ENCODE data around the gene ASIC1.
A peak's percentile ranks its signal among the peaks of the same experiment; 100 is the strongest.

ASIC1 gene

DNA sequence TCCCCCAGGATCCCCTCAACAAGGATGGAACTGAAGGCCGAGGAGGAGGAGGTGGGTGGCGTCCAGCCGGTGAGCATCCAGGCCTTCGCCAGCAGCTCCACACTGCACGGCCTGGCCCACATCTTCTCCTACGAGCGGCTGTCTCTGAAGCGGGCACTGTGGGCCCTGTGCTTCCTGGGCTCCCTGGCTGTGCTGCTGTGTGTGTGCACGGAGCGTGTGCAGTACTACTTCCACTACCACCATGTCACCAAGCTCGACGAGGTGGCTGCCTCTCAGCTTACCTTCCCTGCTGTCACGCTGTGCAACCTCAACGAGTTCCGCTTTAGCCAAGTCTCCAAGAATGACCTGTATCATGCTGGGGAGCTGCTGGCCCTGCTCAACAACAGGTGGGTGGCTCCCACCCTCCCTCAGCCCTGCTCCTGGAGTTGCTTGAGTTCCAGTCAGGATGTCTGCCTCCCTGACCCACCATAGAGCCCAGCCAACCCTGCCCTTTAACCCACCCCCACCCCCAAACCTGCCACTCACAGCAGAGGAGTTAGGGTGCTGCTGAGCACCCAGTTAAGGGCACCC, 1.4 kb downstream of the ASIC1 start:
- H3K4me1 ChIP-seq: peaks cover 5% of the 10 kb centered on the region
- in situ Hi-C loops (cut with MboI; ENCODE audit: low sequenced_read_pairs): loop anchor here (10.0 kb wide), 1 partner anchor 284 kb away; no protein-coding TSS in a partner anchor
- no peaks in the 10 kb centered on the region for H3K27me3 ChIP-seq (ENCODE audit: low read depth)
- DNase-seq (ENCODE audit: low spot score in 2 of 2): no peak
- H3K9me3 ChIP-seq: no peaks in the 10 kb centered on the region
- H3K4me3 ChIP-seq: no peak overlapping the region
- H3K36me3 ChIP-seq (replicated peaks): peaks cover 26% of the 10 kb centered on the region

DNA sequence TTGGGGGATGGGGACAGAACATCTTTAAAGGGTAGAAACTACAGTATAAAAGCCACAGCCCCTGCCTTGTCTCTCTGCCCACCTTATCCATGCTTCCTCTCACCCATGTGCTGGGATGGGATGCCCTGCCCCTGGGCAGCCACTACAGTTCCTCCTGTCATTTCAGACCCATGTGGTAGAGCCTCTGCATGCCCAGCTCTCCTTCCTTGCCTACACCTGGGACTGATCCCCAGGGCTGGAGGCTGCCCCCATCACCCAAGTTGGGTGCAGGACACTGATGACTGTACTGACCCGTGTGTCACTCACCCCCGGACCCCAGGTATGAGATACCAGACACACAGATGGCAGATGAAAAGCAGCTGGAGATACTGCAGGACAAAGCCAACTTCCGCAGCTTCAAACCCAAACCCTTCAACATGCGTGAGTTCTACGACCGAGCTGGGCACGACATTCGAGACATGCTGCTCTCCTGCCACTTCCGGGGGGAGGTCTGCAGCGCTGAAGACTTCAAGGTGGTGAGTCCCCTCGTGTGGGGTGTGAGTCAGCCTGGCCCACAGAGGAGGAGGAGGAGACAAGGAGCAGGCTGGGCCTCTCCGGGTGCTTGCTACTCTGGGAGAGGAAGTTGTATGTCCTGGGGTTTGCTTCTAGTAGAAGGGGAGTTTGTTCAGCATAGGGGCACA, 2.2 kb downstream of the ASIC1 start:
- in situ Hi-C loops (cut with MboI; ENCODE audit: low sequenced_read_pairs): loop anchor here (10.0 kb wide), 1 partner anchor 285 kb away; no protein-coding TSS in a partner anchor
- no peak for DNase-seq (ENCODE audit: low spot score in 2 of 2)
- H3K27me3 ChIP-seq (ENCODE audit: low read depth): no peaks in the 10 kb centered on the region

DNA sequence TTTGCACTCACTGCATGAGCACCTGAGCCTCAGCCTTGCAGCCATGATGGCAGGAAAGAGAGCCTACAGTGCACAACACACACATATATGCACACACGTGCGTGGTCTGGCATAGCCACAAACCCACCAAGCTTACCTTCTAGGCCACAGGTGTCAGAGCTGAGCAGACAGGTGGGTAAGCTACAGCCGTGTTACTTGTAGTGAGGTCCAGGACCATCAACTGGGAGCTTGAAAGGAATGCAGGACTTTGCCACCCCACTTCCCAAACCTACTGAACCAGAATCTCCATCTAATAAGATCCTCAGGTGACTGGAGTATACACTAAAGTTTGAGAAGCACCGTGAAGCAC, 2.7 kb downstream of the ASIC1 start:
- in situ Hi-C loops (cut with MboI; ENCODE audit: low sequenced_read_pairs): no loop called here
- Histone ChIP-seq H3K36me3 (replicated peaks) (peaks cover 26% of the 10 kb centered on the region), H3K27me3 (ENCODE audit: low read depth) (no peaks in the 10 kb centered on the region), H3K4me3 (no peak overlapping the region), H3K4me1 (peaks cover 5% of the 10 kb centered on the region), H3K9me3 (no peaks in the 10 kb centered on the region)
- DNase-seq (ENCODE audit: low spot score in 2 of 2): no peak

More for the DNA sequence above, 2.2 kb downstream of the ASIC1 start:
- H3K4me1 ChIP-seq: peaks cover 5% of the 10 kb centered on the region
- no peak overlapping the region for H3K4me3 ChIP-seq
- H3K36me3 ChIP-seq (replicated peaks): peaks cover 26% of the 10 kb centered on the region
- no peaks in the 10 kb centered on the region for H3K9me3 ChIP-seq

DNA sequence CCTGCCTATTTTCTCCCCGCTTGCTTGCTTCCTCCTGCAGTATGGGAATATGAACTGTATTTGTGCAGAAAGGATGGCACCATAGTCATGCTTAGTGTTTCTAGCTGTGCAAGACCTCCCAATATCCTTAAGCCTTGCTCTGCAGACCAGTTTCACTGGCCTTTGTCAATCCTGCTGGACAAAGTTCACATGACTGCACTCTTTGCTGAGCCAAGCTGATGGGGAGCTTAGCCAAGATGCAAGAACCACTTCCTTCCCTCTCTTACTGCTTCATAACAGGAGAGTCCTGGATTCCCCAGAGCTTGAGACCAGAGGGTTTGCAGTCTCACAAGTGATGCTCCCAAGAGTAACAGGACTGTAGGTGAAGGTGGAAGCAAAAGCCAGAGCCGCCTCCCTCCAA, 3.8 kb downstream of the ASIC1 start:
- Histone ChIP-seq H3K4me1 (peaks cover 5% of the 10 kb centered on the region), H3K36me3 (replicated peaks) (peaks cover 31% of the 10 kb centered on the region), H3K4me3 (no peak overlapping the region), H3K9me3 (no peaks in the 10 kb centered on the region), H3K27me3 (ENCODE audit: low read depth) (no peaks in the 10 kb centered on the region)
- no peak for DNase-seq (ENCODE audit: low spot score in 2 of 2)
- in situ Hi-C loops (cut with MboI; ENCODE audit: low sequenced_read_pairs): no loop called here

DNA sequence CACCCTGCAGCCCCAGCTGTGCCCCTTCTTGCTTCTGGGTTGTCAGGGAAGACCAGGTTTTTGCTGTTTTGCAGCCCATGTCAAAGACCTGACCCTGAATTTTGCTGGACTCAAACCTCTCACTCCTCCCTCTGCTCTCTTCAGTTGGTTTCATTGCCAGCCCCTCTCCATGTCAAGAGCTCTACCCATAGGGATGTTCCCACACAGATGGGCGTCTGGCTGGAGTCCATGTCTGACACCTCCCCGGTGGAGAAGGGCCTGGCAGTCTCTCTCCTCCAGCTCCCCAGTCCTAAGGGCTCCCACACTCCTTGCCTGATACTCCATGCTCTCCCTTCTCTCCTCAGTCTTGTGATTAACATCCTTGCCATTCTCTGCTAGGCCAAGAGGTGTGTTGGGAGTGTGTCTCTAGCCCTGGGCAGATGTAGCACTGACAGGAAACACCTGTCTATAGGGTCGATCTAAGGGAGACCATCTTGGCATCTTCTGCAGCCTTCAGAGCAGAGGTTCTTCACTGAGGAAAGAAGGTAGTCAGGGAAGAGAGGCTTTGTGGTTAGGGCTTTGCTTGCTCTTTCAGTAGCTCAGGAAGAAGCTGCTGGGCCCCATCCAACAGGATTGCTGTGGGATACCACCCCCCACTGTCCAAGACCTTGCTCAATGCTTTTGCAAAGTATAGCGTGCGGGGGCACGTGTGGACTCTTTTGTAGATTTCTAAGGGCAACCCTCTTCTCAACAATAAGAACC, 4.7 kb downstream of the ASIC1 start:
- Histone ChIP-seq H3K27me3 (ENCODE audit: low read depth) (no peaks in the 10 kb centered on the region), H3K9me3 (no peaks in the 10 kb centered on the region), H3K4me3 (no peak overlapping the region), H3K4me1 (no peaks in the 10 kb centered on the region; the same call in 1 of the 2 replicates), H3K36me3 (replicated peaks) (peaks cover 31% of the 10 kb centered on the region)
- DNase-seq (ENCODE audit: low spot score in 2 of 2): no peak
- in situ Hi-C loops (cut with MboI; ENCODE audit: low sequenced_read_pairs): no loop called here

DNA sequence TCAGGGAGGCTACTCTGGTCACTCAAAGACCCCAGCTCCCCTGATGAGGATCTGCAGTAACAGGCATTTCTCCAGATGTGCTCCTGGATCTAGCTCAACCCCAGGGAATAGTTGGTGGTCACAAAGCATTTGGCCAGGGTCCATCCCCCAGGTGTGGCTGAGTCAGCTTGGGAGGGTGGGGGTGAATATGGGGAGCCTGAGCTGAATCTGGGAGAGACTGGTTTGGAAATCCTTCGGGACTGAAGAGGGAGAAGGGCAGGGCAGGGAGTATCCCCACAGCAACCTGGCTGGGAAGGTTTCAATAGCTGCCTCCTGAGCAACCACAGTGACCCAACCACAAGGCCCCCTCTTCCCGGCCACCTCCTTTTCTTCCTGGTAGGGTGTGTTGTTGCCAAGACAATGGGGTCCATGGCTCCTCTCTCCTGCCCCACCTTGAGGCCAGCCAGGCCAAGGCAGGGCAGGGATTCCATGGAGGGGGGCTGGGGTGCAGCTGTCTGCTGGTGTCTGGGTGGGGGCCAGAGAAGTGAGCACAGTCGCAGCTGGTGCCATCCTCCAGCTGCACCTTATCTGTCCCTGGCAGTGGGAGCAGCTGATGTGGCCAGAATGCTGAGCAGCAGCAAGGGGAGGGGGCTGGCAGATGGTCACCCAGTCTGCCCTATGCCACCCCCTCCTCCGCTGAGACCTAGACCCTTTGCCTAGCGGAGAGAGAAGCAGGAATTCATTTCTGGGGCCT, 5.5 kb downstream of the ASIC1 start:
- Histone ChIP-seq H3K4me1 (no peaks in the 10 kb centered on the region; the same call in 1 of the 2 replicates), H3K36me3 (replicated peaks) (peaks cover 31% of the 10 kb centered on the region), H3K4me3 (no peak overlapping the region), H3K9me3 (no peaks in the 10 kb centered on the region), H3K27me3 (ENCODE audit: low read depth) (no peaks in the 10 kb centered on the region)
- no peak for DNase-seq (ENCODE audit: low spot score in 2 of 2)
- in situ Hi-C loops (cut with MboI; ENCODE audit: low sequenced_read_pairs): no loop called here

DNA sequence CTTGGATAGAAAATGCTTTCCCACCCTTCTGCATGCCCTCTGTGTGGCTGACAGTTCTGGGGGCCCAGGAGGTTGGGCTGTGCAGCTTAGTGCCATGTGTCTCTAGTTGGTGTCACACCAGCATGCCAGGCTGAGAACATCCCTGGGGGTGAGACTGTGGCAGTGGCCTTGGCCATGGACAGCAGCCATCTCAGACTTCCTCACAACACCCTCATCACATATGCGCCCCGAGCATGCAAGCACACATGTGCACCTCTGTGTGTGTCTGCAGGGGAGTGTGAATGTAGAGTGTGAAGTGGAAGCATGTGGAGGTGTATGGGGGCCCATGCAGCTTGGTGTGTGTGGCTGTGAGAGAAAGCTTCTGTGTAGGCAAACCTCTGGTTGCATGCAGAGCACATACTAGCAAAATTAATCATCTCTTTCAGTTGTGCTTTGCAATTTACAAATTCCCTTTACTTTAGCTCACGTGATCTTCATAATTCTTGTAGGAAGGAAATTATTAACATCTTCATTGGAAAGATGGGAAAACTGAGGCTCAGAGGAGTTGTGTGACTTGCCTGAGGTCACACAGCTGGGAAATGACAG, 8.4 kb downstream of the ASIC1 start:
- in situ Hi-C loops (cut with MboI; ENCODE audit: low sequenced_read_pairs): loop anchor here (5.0 kb wide), 1 partner anchor 99 kb away; no protein-coding TSS in a partner anchor

DNA sequence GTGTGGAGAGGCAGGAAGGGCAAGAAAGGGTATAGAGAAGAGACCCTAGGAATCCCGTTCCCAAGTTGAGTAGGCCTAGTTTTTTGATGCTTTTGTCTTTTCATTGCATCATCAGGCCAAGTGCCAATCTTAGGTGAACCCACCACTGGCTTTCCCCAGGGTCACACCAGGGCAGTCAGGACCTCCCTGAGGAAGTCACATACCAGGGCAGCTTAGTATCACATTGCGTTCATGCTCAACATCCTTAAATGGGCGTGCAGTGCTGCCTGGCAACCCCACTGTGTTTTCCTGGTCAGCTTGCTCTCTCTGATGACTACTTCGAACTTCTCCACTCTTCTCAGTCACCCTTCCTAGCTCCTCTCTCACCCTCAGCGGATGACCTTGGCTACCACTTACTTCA, 9.0 kb downstream of the ASIC1 start:
- peaks cover 14% of the 10 kb centered on the region for H3K36me3 ChIP-seq (replicated peaks)
- no peak overlapping the region for H3K4me3 ChIP-seq
- in situ Hi-C loops (cut with MboI; ENCODE audit: low sequenced_read_pairs): loop anchor here (5.0 kb wide), 1 partner anchor 99 kb away; no protein-coding TSS in a partner anchor
- H3K27me3 ChIP-seq (ENCODE audit: low read depth): no peaks in the 10 kb centered on the region
- peak in 1 of 2 experiments; percentile 49 for DNase-seq (ENCODE audit: low spot score in 2 of 2)
- H3K9me3 ChIP-seq: no peaks in the 10 kb centered on the region
- peaks cover 3% of the 10 kb centered on the region; the same call in 1 of the 2 replicates for H3K4me1 ChIP-seq

More for the DNA sequence above, 8.4 kb downstream of the ASIC1 start:
- H3K9me3 ChIP-seq: no peaks in the 10 kb centered on the region
- peaks cover 3% of the 10 kb centered on the region; the same call in 1 of the 2 replicates for H3K4me1 ChIP-seq
- H3K4me3 ChIP-seq: no peak overlapping the region
- peaks cover 20% of the 10 kb centered on the region for H3K36me3 ChIP-seq (replicated peaks)
- H3K27me3 ChIP-seq (ENCODE audit: low read depth): no peaks in the 10 kb centered on the region
- no peak for DNase-seq (ENCODE audit: low spot score in 2 of 2)

DNA sequence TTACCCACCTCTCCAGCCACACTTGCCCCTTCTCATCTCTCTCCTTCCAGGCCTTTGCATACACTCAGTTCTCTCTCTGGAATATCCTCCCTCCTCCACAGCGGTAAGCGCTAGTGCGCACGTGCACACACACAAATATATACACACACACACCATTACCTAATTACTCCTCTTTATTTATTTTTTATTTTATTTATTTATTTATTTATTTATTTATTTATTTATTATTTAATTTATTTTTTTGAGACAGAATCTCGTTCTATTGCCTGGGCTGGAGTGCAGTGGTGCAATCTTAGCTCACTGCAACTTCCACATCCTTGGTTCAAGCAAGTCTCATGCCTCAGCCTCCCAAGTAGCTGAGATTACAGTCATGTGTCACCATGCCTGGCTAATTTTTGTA, 11.7 kb downstream of the ASIC1 start:
- in situ Hi-C loops (cut with MboI; ENCODE audit: low sequenced_read_pairs): loop anchor here (5.0 kb wide), 1 partner anchor 102 kb away; no protein-coding TSS in a partner anchor
- H3K27me3 ChIP-seq (ENCODE audit: low read depth): no peaks in the 10 kb centered on the region

DNA sequence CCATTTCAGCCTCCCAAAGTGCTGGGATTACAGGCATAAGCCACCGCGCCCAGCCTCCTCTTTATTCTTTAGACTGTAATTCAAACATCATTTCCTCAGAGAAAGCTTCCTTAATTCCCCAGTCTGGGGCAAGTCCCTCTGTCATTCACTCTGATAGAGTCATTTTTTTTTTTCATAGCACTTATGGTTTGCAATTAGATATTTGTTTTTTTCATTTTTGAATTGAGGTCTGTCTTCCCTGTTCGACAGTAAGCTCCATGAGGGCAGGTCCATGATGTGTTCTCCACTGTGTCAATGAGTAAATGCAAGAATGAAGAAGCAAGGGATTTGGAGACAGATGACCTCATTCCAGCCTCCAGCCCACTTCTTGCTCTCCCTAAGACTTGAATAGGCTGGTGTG, 12.1 kb downstream of the ASIC1 start:
- in situ Hi-C loops (cut with MboI; ENCODE audit: low sequenced_read_pairs): loop anchor here (5.0 kb wide), 1 partner anchor 102 kb away; no protein-coding TSS in a partner anchor
- Histone ChIP-seq H3K4me1 (peaks cover 3% of the 10 kb centered on the region; the same call in 1 of the 2 replicates), H3K36me3 (replicated peaks) (peaks cover 5% of the 10 kb centered on the region; the same call in 1 of the 2 replicates), H3K4me3 (no peak overlapping the region), H3K9me3 (no peaks in the 10 kb centered on the region), H3K27me3 (ENCODE audit: low read depth) (no peaks in the 10 kb centered on the region)
- DNase-seq (ENCODE audit: low spot score in 2 of 2): no peak

More for the DNA sequence above, 11.7 kb downstream of the ASIC1 start:
- Histone ChIP-seq H3K36me3 (replicated peaks) (peaks cover 5% of the 10 kb centered on the region; the same call in 1 of the 2 replicates), H3K4me3 (no peak overlapping the region), H3K4me1 (peaks cover 3% of the 10 kb centered on the region; the same call in 1 of the 2 replicates), H3K9me3 (no peaks in the 10 kb centered on the region)
- no peak for DNase-seq (ENCODE audit: low spot score in 2 of 2)

DNA sequence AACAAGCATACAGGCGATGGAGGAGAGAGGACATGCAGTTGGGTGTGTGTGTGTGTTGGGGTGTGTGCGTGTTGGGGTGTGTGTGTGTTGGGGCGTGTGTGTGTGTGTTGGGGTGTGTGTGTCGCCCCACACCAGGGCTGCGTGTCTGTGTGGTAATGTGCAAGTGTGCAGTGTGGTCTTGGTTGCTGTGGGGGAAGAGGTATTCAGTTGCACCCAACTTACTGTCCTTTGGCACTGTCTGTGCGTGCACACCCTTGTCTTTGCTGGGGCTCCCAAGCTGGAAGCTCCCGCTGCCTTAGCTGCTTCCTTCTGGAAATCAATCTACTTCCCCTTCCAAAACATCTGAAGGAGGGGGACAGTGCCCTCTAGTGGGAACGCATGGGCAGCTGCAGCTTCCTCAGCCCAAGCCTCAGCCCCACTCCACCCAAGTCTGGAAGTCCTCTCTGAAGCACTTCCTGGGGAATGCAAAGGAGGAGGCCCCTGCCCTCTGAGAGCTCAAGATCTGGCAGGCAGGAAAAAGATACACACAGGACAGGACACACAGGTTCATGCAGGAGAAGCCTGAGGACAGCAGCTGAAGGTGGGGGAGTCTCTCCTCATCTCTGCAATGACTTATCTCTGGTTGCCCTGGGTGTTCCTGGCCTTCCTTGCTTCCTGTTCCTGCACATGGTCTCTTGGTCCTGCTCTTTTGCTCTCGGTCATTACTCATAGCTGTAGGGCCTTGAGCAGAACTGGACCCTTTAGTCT, 13.1 kb downstream of the ASIC1 start:
- in situ Hi-C loops (cut with MboI; ENCODE audit: low sequenced_read_pairs): loop anchor here (10.0 kb wide), 1 partner anchor 104 kb away; no protein-coding TSS in a partner anchor
- Histone ChIP-seq H3K4me3 (no peak overlapping the region), H3K36me3 (replicated peaks) (peaks cover 3% of the 10 kb centered on the region; the same call in 1 of the 2 replicates), H3K4me1 (peaks cover 3% of the 10 kb centered on the region; the same call in 1 of the 2 replicates), H3K9me3 (no peaks in the 10 kb centered on the region), H3K27me3 (ENCODE audit: low read depth) (no peaks in the 10 kb centered on the region)
- peak; percentile 58 to 89 for DNase-seq (ENCODE audit: low spot score in 2 of 2)

DNA sequence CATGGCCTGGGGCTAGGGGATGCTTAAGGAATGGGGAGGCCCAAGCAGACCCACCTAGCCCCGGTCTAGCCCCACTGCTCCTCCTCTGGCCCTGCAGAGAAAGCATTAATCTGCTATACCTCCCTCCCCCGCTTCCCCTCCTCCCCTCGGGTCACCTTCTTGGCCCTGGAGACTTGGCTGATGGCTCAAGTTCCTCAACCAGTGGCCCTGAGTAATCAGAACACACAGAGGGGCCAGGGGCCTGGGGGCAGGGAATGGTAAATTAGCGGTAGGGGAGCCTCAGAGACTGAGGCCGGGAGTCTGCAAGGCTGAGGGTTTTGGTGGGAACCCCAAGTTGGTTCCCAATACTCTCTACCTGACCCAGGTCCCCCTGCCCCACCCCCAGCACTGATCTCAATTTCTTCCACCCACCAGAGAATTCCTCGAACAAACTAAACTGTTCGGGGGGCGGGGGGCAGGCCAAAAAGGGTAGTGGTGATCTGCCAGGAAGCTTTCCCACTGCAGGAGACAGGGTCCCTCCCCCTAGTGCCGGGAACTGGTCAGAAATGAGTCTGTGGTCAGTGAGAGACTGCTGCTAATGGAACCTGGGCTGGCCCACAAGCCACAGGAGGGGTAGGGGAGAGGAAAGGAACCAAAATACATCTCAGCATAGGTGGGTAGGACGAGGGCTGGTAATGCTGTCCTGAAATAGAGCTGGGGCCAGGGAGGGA, 15.0 kb downstream of the ASIC1 start:
- DNase-seq (ENCODE audit: low spot score in 2 of 2): no peak
- Histone ChIP-seq H3K4me3 (no peak overlapping the region), H3K4me1 (peaks cover 3% of the 10 kb centered on the region; the same call in 1 of the 2 replicates), H3K36me3 (replicated peaks) (peaks cover 3% of the 10 kb centered on the region; the same call in 1 of the 2 replicates), H3K27me3 (ENCODE audit: low read depth) (no peaks in the 10 kb centered on the region), H3K9me3 (no peaks in the 10 kb centered on the region)
- in situ Hi-C loops (cut with MboI; ENCODE audit: low sequenced_read_pairs): loop anchor here (10.0 kb wide), 1 partner anchor 102 kb away; no protein-coding TSS in a partner anchor

Measured in HAP-1 (cell line).